GM12878 (cell line): ENCODE measurements around the gene AEBP1.

Experiments used
- POLR2AphosphoS5 ChIP-seq: IDR thresholded peaks from 2 replicates; pipeline ENCODE4 v1.6.1; 2011; ENCODE audit warnings: mild to moderate bottlenecking, low read length, inconsistent platforms
- RAD21 ChIP-seq: IDR thresholded peaks from 2 replicates; pipeline ENCODE4 v1.6.1; 2011; ENCODE audit warnings: mild to moderate bottlenecking, low read depth, low read length, moderate library complexity; ENCODE audit not compliant: insufficient read depth
- RELA ChIP-seq: fragments of 450-650 bp; IDR thresholded peaks from 2 replicates; pipeline ENCODE4 v1.8.0; 2014; ENCODE audit warnings: borderline replicate concordance; ENCODE audit not compliant: partially characterized antibody
- RFX5 ChIP-seq: IDR thresholded peaks from 2 replicates; pipeline ENCODE4 v1.6.1; 2011; ENCODE audit warnings: low read depth, low read length, improper control_type of control experiment
- TCF7 ChIP-seq: IDR thresholded peaks from 2 replicates; pipeline ENCODE4 v1.6.1; 2014; ENCODE audit warnings: antibody characterized with exemption, borderline replicate concordance
- YY1 ChIP-seq: IDR thresholded peaks from 2 replicates; pipeline ENCODE4 v1.6.1; 2011; ENCODE audit warnings: low read depth, mild to moderate bottlenecking, low read length
- ZNF274 ChIP-seq: IDR thresholded peaks from one replicate; pipeline ENCODE4 v1.8.0; 2011; ENCODE audit not compliant: insufficient read length, insufficient read depth
- TF ChIP-seq, protein P1 (sequence below), 3 experiments: IDR thresholded peaks in 2 of 3; conservative IDR thresholded peaks in 1 of 3; 2 replicates each; pipeline ENCODE4 v1.5.1; 2011; ENCODE audit warnings: low read depth in 3 of 3, low read length in 3 of 3, mild to moderate bottlenecking in 3 of 3, control low read depth in 2 of 3, moderate library complexity in 2 of 3, inconsistent platforms in 1 of 3, mixed read lengths in 1 of 3; ENCODE audit not compliant: control insufficient read depth in 2 of 3, insufficient read depth in 1 of 3; ENCODE audit errors: extremely low read depth in 1 of 3

DNA sequence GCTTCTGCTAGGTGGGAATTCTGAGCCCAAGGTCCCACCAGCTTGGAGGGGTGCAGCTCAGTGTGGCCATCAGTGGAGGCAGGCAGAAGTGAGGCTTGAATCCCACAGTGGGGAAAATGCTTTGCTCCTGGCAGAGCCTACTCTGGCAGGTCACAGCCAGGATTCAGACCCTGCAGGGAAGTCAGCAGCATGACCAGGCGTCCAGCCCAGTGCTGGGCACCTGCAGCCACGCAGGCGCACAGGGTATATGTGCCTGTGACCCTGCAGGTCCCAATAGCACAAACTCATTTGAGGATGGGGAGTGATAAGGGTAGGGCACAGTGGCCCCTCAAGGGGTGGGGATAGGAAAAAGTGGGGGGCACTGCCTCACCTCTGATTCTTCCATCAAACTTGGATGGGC lies 8.4 kb upstream of the AEBP1 start:
- no peak for TF ChIP-seq YY1
- TF ChIP-seq POLR2AphosphoS5 = no peak
- TF ChIP-seq, protein P1, sequence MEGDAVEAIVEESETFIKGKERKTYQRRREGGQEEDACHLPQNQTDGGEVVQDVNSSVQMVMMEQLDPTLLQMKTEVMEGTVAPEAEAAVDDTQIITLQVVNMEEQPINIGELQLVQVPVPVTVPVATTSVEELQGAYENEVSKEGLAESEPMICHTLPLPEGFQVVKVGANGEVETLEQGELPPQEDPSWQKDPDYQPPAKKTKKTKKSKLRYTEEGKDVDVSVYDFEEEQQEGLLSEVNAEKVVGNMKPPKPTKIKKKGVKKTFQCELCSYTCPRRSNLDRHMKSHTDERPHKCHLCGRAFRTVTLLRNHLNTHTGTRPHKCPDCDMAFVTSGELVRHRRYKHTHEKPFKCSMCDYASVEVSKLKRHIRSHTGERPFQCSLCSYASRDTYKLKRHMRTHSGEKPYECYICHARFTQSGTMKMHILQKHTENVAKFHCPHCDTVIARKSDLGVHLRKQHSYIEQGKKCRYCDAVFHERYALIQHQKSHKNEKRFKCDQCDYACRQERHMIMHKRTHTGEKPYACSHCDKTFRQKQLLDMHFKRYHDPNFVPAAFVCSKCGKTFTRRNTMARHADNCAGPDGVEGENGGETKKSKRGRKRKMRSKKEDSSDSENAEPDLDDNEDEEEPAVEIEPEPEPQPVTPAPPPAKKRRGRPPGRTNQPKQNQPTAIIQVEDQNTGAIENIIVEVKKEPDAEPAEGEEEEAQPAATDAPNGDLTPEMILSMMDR (IDR thresholded peaks at IDR 0.05 in 2 of 3, conservative IDR thresholded peaks at IDR 0.05 in 1 of 3; ENCODE audit: control insufficient read depth in 2 of 3, extremely low read depth in 1 of 3, insufficient read depth in 1 of 3, low read depth in 3 of 3, low read length in 3 of 3) = no peak
- TF ChIP-seq ZNF274 = no peak
- TF ChIP-seq RFX5 = no peak
- TF ChIP-seq RAD21 = no peak
- TF ChIP-seq RELA = no peak
- TF ChIP-seq TCF7 = no peak
